HG03045 (cell line): Measurements from ENCODE around the gene NDUFAB1.
"Not testable (repeated sequence)": the region's sequence is repeated elsewhere in the genome, so short reads cannot be mapped to it uniquely, and the experiment has no call there.

Experiments used
- ATAC-seq: cut with Tn5 transposase; IDR thresholded peaks from one replicate; pipeline ENCODE4 v1.9.1; 2021; ENCODE audit warnings: mild to moderate bottlenecking, moderate library complexity; ENCODE audit not compliant: unreplicated experiment

The NDUFAB1 gene

GRCh38 chr16:23584186-23585076 is 11.7 kb downstream of the NDUFAB1 start:
- no peak for ATAC-seq

- not testable (repeated sequence) for ATAC-seq
Measured at GRCh38 chr16:23583271-23583670, 12.8 kb downstream of the NDUFAB1 start.

DNA sequence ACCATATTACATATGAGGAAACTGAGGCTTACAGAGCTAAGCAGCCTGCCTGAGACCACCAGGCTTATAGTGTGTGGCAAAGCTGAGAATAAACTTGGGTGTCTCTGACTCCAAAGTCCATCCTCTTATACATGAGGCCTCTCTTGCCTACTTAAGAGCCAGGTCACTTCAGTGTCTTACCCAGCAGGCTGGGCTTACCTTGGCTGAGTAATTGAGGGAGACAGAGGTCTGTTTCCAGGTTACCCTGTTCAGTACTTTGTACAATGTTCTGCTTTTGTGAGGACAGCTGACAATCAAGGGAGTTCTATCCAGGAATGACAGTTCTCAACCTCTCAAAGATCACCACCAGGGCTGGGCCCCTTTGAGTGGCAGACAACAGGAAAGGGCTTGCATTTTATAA is 14.4 kb downstream of the NDUFAB1 start:
- ATAC-seq: no peak

DNA sequence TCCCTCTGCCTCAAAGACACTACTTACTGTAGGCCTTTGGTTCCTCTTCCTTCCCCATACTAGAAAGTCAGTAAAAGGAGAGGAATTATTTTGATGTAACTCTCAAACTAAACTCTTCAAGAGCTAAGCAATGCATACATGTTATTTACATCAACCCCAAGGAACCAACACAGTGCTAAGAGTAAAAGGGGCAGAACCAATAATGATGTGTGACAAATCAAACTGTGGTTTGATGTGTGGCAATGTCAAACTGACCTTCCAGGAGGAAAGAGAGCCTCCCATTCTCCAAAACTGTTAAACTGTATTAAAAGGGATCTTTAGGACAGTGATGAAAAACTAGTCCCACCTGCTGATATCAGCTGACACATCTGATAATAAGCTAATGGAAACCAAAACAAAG is 15.7 kb downstream of the NDUFAB1 start:
- ATAC-seq: no peak

- ATAC-seq: no peak
Measured at GRCh38 chr16:23579371-23579770, 16.7 kb downstream of the NDUFAB1 start.

DNA sequence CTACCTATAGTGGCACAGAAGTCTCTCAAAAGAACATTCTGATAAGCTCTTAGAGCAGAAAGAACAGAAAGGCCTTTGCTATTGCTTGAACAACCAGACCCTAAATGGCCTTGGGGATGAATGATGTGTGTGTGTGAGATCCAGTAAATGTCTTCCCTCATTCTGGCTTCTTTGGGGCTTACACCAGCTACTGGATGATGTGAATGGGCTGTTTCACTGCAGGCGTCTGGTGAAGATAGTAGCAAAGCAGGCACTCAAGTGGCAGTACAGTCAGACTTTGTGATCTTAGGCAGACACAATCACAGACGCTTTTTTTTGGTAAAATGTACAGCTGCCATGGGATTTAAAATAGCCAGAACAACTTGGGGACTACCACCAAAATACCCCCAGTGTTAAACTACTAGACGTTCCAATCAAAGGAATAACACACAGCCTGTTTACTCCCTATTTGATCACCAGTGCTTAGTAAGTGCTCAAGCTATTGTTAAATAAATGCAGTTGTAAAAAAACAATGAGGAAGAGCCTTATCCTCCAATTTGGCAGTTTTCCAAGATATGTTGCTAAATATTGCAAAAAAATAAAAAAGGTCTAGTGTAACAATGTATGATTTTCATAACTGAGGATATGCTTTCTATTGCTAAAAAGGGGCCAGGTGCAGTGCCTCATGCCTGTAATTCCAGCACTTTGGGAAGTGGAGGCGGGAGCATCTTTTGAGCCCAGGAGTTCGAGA is 17.9 kb downstream of the NDUFAB1 start:
- no peak for ATAC-seq

DNA sequence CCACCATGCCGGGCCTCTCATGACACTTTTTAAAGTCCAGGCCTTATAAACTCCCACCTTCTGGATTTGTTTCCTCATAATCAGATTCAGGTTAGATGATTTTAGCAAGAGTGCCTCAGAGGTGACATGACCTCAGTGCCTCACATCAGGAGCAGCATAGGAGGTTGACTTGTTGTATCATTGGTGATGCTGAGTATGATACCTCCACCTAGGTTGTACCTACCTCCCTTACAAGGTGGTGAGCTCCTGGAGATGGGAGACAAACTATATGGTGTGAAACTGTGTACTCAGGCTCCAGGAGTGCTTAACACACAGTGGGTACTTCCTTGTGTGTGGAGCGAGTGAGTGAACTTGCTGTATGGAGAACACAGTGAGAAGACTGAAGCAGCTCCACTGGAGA is 18.6 kb downstream of the NDUFAB1 start:
- ATAC-seq: no peak

- no peak for ATAC-seq
Measured at GRCh38 chr16:23575834-23576233, 20.3 kb downstream of the NDUFAB1 start.

DNA sequence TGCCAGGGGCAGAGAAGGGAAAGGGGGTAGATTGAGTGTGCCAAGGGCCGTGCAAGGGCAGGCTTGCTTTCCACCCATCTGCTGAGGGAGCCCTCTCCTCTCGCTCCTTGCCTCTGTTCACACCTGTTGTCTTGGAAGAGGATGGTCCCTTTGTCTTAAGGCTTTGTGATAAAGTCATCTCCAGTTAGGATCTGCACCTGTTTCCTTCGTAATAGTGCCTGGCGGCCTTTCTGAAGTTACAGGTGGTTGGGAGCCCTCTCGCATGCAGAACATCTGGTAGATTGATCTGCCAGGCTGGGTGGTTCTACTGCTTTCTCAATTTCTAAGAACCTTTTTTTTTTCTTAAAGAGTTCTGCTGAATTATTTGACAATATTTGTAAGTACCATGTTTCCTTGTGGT is 22.3 kb downstream of the NDUFAB1 start:
- ATAC-seq: no peak

DNA sequence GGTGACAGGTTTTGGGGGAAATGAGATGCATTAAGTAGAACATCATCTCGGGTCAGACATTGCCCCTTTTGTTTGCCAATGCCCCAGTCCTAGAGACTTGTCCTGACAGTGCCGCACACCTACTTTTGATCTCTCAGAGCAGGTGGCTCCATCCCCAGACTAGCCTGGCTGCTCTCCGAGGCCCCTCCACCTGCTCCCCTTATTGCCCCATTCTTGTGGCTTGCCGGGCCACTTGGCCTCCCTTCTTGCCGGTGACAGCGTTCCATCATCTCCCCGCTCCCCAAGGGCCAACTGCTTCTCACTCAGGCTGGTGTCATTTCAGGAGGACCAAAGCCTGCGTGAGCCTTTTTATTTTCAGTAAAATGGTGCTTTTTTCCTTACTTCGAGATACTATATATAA is 23.7 kb downstream of the NDUFAB1 start:
- no peak for ATAC-seq

GRCh38 chr16:23571895-23572294 is 24.2 kb downstream of the NDUFAB1 start:
- no peak for ATAC-seq

GRCh38 chr16:23570992-23571632 is 25.0 kb downstream of the NDUFAB1 start:
- no peak for ATAC-seq

DNA sequence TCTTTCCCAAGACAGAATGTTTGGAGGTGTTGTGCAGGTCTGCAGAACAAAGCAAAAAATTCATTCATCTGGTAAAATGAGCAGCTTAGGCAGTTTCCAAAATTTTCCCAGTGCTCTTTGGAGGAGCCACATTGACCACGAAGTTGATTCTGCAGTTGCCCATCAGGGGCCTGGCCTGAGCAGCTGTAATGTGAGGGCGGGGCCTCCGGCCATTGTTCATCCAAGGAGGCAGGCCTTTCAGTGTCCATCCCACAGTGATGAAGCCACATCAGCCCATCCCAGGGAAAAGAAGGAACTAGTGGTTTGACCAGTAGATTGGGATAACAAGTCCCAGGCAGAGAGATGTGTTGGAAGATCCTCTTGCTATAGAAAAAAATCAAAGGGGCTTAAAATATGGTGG is 28.5 kb downstream of the NDUFAB1 start:
- ATAC-seq: no peak

- no peak for ATAC-seq
Measured at GRCh38 chr16:23566724-23567123, 29.4 kb downstream of the NDUFAB1 start.

- ATAC-seq: no peak
Measured at GRCh38 chr16:23564575-23565363, 31.3 kb downstream of the NDUFAB1 start.

DNA sequence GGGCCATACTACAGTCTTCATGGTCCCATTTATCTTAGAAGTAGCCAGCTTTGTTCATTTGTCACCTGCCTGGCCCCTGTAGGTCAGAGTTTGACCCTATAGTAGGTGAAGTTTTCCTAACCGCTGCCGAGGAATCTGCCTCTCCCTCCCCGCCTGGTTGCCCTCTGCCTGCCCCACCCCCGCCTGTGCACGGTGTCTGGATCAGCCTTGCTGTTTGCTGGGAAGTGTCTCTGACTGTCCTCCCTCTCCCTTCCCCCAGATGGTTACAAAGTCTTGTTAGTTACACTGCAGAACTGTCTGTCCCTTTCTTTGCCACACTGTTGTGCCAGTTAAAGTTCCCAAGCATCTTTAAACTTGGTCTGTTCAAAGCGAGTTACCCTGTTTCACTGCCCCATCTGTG is 32.9 kb downstream of the NDUFAB1 start:
- no peak for ATAC-seq

- no peak for ATAC-seq
Measured at GRCh38 chr16:23562505-23562904, 33.6 kb downstream of the NDUFAB1 start.

DNA sequence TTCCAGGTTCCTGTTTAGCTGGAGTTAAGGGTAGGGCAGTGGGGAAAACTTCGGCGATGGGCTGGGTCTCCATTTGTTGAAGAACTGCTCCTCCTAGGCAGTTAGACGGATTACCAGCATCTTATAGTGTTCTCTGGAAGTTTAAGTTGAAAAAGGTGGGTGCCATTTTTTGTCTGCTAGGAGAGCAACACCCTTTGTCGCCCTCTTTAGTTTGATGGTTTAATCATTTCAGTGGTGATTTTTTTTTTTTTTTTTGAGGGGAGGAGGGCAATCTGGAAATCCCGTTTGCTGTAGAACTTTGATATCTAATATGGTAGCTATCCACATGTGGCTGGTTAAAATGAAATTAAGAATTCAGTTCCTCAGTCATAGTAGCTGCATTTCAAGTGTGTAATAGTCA is 34.5 kb downstream of the NDUFAB1 start:
- ATAC-seq: no peak

DNA sequence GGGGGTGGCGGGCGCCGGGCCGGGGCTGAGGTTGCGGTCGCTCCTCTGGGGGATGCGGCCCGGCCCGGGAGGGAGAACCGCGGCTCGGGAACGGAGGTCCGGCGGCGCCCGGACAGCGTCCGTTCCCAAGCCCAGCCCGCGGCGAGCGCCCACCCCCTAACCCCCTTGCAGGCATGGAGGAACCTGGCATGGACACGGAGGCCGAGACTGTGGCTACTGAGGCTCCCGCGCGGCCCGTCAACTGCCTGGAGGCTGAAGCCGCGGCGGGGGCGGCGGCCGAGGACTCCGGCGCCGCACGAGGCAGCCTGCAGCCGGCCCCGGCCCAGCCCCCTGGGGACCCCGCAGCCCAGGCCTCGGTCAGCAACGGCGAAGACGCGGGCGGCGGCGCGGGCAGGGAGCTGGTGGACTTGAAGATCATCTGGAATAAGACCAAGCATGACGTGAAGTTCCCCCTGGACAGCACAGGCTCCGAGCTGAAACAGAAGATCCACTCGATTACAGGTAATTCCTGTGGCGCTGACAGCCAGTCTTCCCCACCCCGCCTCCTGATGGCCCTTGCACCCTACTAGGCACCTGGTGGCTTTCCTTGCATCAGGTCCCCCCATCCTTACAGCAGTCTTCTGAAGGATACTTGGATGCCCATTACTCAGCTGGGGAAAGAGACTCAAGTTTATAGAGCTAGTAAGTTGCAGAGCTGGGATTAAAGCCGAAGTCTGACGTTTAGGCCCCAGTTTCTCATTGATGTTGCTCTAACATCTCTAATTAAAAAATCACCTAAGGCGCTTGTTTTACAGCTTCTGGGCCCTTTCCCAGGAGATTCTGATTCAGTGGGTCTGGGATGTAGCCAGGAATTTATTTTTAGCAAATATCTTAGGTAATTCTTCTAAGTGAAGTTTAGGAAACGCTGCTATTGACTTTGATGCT is 38.1 kb downstream of the NDUFAB1 start:
- no peak for ATAC-seq
